Stimulated activated CD4-positive, alpha-beta T cell treated with anti-CD3 and anti-CD28 coated beads, Interleukin-1b, Interleukin-23, amount 100 ng/mL, for 1 hour (primary cell): ENCODE results near the gene ELMO1.

Source experiments
- DNase-seq, 2 donors: peaks; one replicate each; pipeline ENCODE4 v3.0.0-alpha.2; 2020; ENCODE audit warnings: low read depth in 2 of 2

Gene ELMO1

GRCh38 chr7:37016064-37016878, 432.4 kb downstream of the ELMO1 start:
- no peak for DNase-seq

GRCh38 chr7:37015353-37016034, 433.2 kb downstream of the ELMO1 start:
- no peak for DNase-seq

- DNase-seq, result no peak
Observed at GRCh38 chr7:37013771-37014170, 434.9 kb downstream of the ELMO1 start.

GRCh38 chr7:37011151-37011890, 437.3 kb downstream of the ELMO1 start:
- no peak for DNase-seq

GRCh38 chr7:37009125-37009675, 439.5 kb downstream of the ELMO1 start:
- DNase-seq, result no peak

- no peak for DNase-seq
Observed at GRCh38 chr7:37007691-37008090, 441.0 kb downstream of the ELMO1 start.

- DNase-seq, result no peak
Observed at GRCh38 chr7:37007268-37007667, 441.4 kb downstream of the ELMO1 start.

GRCh38 chr7:37006764-37007163, 441.9 kb downstream of the ELMO1 start:
- DNase-seq, result no peak

- no peak for DNase-seq
Observed at GRCh38 chr7:37000511-37000910, 448.2 kb downstream of the ELMO1 start.

GRCh38 chr7:36999626-37000485, 448.8 kb downstream of the ELMO1 start:
- no peak for DNase-seq

- DNase-seq, result no peak
Observed at GRCh38 chr7:36995776-36996175, 452.9 kb downstream of the ELMO1 start.

- DNase-seq, result no peak
Observed at GRCh38 chr7:36994456-36995112, 454.1 kb downstream of the ELMO1 start.

GRCh38 chr7:36986948-36987724, 461.5 kb downstream of the ELMO1 start:
- peak; percentile 15 to 48 for DNase-seq

GRCh38 chr7:36986511-36986933, 462.1 kb downstream of the ELMO1 start:
- DNase-seq, result no peak

- no peak for DNase-seq
Observed at GRCh38 chr7:36985866-36986400, 462.7 kb downstream of the ELMO1 start.

GRCh38 chr7:36985316-36985715, 463.3 kb downstream of the ELMO1 start:
- DNase-seq, result no peak

GRCh38 chr7:36984710-36985312, 463.9 kb downstream of the ELMO1 start:
- no peak for DNase-seq

- no peak for DNase-seq
Observed at GRCh38 chr7:36984041-36984521, 464.6 kb downstream of the ELMO1 start.

GRCh38 chr7:36982766-36983165, 465.9 kb downstream of the ELMO1 start:
- DNase-seq, result no peak
